GM19238 (cell line): ENCODE results near the gene NKX6-1.
A peak's percentile ranks its signal among the peaks of the same experiment; 100 is the strongest.

ENCODE experiments used
- DNase-seq: peaks from one replicate; pipeline ENCODE4 v3.0.0; 2011; ENCODE audit warnings: low spot score; ENCODE audit not compliant: insufficient read length

NKX6-1 gene

GRCh38 chr4:84498935-84499623 lies at the start of gene NKX6-1:
Gene NKX6-1 (minus strand): TSS chr4:84499292. CDS start chr4:84498228, 1,064 bp downstream.
- no peak for DNase-seq

- no peak for DNase-seq
Measured at GRCh38 chr4:84547211-84547610, 48.1 kb upstream of the NKX6-1 start.

DNA sequence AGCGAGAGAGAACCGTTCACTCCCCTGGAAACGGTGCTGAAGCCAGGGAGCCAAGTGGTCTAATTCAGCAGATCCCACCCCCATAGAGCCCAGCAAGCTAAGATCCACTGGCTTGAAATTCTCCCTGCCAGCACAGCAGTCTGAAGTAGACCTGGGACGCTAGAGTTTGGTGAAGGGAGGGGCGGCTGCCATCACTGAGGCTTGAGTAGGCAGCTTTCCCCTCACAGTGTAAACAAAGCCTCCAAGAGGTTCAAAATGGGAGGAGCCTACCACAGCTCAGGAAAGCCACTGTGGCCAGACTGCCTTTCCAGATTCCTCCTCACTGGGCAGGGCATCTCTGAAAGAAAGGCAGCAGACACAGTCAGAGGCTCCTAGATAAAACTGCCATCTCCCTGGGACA lies 46.0 kb upstream of the NKX6-1 start:
- no peak for DNase-seq

GRCh38 chr4:84535901-84536300 lies 36.8 kb upstream of the NKX6-1 start:
- DNase-seq, result no peak

DNA sequence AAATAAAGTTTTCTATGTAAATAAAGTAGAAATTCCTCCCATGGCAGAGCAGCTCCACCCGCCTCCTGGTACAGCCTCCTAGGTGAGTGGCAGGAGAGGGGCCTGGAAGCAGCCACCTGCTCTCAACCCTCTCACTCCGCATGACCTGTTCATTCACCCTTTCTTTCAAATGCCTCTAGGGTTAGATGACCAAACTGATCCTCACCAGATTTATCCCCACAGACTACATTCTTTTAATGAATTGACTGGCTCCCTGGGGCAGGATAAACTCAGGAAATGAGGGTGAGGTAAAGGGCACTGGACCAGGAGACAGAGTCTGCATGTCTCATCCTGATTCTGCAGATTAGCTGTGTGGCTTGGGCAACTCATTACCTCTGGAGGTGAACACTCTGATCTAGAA lies 32.6 kb upstream of the NKX6-1 start:
- no peak for DNase-seq

DNA sequence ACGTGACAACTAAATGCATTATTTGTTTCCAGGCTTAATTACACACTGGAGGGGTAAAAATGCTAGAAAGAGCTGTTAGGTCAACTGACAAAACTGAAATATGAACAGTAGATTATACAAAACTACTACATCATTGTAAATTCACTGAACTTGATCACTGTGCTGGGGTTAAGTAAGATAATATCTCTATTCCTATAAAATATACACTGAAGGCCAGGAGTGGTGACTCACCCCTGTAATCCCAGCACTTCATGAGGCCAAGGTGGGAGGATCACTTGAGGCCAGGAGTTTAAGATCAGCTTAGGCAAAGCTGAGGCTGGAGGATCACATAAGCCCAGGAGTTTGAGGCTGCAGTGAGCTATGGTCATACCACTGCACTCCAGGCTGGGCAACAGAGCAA lies 31.8 kb upstream of the NKX6-1 start:
- DNase-seq, result no peak

DNA sequence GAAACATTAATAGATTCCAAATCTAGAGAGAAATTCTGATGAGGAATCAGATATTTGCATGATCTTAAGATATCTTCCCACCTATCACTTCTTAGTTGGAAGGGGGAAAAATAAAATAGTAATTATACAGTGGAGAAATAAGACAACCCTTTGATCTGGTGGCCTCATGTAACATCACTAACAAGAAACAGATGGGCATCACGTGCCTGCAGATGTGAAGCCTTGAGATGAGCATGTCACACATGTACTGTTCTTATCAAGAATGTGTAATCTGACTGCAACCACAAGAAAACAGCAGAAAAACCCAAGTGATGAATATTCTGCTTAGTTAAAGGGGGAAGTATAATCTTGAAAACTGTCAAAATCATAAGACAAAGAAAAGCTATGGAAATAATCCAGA lies 31.4 kb upstream of the NKX6-1 start:
- DNase-seq, result no peak

GRCh38 chr4:84529169-84529751 lies 30.2 kb upstream of the NKX6-1 start:
- DNase-seq, result peak; percentile 1

- no peak for DNase-seq
Measured at GRCh38 chr4:84527391-84527790, 28.3 kb upstream of the NKX6-1 start.

GRCh38 chr4:84515075-84515474 lies 16.0 kb upstream of the NKX6-1 start:
- no peak for DNase-seq

DNA sequence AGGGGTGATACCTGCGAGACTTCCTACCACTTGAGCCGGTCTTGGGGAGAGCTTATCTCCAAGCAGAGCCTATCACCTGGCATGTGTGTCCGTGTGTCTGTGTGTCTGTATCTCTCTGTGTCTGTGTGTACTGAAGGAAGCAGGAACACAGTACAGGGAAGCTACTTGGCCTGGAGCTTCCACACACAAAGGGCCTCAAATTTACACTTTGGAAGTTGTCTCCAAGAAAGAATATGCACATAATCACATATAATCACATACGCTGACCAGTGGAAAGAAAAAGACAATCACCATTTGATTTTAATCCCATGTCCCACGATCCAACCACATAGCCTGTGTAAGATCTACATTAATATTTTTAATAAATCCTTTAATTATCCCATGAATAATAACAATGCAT lies 13.2 kb upstream of the NKX6-1 start:
- DNase-seq, result no peak

GRCh38 chr4:84511703-84512102 lies 12.6 kb upstream of the NKX6-1 start:
- DNase-seq, result no peak

DNA sequence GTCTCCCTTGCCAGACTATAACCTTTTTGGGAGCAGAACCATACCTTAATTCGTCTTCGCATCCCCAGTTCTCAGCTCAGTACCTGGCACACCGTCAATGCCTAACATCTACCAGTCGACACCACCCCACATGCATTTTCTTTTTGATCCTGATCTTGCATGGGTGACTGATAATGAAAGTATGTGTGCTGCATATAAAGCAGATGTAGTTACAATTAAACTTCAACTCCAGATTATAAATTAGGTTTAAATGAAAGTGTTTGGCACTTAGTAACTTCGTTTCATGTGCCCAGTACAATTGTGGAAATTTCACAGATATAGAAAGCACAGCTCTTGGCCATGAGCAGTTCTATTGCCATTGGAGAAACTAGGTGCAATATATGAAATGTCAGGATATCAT lies 8.8 kb upstream of the NKX6-1 start:
- DNase-seq, result no peak

DNA sequence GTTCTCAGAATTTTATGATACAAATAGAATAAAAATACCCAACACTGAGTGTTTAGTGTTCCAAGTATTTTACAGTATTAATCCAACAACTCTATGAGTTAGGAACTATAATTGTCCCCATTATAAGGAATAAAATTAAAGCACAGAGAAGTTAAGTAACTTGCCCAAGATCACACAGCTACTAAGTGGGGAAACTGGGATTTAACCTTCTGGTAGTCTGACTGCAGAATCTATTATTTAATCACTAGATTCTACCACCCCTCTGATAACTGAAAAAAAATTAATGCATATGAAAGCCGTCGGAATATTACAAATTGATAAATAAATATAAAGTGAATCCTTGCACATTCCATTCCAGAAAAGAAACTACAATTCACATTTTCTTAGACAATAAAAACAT lies 5.7 kb upstream of the NKX6-1 start:
- DNase-seq, result no peak

DNA sequence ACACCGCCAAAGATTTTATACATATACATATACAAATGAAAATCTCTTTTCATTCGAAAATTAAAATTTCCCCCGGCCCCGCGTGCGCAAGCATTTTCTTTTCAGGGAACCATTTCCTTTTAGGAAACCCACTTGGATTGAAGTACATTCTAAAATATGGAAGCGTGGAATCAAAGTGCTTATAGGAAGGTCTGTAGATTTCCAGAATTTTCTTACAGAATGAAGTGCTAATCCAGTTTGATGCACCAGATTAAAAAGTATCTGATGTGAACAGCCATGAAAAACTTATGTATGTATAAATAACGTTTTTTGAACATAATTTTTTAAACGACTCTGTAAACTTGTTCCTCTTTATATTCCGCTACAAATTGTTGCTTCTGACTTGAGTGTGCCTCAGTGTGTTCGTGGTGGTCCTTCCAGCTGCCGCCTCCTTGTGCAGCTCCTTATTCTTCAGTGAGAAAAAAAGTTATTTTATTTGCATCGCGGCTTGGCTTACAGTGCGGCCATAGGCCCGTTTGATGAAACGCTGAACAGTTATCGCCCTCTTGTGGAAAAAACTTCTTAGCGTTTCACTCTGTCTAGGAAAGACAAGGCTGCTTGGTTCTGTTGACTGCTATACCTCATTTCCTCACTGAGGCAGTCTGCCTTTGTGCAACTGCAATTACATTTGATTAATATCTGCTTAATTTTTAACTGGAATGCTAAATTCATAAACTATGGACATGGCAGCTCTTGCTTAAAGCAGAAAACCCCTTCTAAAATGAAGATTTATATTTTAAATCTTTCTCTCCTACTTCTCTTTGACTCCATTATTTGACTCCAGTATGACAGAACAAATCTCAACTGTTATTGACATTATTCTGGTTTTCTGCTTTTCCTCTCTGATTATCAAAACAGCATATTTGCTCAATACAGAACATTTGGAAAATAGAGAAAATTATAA lies 4.7 kb upstream of the NKX6-1 start:
- peak; percentile 35 for DNase-seq

DNA sequence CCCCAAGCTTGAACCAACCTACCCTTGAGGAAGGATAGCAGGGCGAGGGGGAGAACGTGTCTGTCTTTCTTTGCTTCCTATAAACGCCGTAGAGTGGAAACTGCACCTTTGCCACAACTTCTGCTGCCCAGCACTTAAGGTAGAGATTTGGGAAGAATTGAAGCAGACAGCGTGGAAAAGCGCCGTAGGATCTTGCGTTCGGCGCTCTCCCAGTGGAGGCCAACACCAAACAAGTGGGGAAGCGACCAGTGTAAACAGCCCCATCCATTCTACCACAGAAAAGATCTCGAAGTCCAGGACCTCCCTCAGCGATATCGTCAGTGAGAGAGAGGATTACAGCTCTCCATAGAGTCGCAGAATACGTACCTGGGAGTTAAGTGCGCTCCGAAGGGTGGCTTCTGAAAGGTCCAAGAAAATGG lies 3.9 kb upstream of the NKX6-1 start:
- DNase-seq, result no peak

DNA sequence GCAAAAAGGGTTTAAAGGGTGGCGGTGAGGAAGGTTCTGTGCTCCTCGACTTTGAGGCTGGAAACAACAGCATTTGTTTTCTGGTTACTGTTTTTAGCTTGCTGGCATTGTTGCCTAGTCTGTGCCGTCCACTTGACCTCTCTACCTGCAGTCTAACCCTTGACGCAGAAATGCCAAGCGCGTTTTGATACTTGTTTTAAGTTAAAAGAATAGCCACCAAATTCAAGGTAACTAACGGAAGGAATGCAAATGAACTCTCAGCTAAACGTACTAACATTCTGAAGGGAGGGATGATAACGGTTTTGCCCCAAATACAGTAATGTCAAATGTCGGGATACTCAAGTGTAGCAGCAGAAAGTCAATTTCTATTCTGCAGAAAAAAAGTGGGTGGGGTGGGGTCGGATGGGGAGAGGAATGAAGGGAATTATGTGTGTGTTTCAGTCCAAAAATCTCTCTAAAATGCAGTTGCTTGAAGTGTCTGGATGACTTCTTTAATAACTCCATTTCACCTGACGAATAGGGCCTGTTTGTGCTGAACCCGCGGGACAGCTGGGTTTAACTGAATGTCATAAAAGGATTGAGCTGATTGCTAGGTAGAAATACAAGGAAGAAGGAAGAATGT lies 3.4 kb upstream of the NKX6-1 start:
- no peak for DNase-seq

DNA sequence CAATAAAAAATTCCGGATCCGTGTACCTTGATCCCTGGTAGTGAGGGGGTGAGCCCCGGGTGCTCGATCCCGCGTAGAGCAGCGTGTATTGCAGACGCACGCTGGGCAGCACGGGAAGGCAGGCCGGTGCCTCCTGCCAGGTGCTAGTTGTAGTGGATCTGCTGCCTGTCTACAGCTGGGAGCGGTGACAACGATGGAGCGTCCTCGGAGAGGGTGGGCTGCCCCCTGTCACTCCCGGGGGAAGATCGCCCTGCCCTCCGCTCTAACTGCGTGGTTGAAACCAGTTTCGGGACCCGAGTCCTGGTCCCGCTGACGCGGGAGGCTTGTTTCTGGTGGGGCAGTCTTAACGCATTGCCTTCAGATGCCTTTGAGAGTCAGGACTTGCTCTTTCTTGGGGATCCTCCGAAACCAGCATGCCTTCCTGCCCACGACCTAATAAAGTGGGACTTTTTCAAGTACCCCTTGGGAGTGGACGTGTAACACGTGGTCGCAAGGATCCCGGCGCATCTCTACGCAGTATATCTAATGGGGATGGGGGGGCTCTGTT lies 2.7 kb upstream of the NKX6-1 start:
- DNase-seq, result no peak

GRCh38 chr4:84501202-84501503 lies 2.1 kb upstream of the NKX6-1 start:
- no peak for DNase-seq

DNA sequence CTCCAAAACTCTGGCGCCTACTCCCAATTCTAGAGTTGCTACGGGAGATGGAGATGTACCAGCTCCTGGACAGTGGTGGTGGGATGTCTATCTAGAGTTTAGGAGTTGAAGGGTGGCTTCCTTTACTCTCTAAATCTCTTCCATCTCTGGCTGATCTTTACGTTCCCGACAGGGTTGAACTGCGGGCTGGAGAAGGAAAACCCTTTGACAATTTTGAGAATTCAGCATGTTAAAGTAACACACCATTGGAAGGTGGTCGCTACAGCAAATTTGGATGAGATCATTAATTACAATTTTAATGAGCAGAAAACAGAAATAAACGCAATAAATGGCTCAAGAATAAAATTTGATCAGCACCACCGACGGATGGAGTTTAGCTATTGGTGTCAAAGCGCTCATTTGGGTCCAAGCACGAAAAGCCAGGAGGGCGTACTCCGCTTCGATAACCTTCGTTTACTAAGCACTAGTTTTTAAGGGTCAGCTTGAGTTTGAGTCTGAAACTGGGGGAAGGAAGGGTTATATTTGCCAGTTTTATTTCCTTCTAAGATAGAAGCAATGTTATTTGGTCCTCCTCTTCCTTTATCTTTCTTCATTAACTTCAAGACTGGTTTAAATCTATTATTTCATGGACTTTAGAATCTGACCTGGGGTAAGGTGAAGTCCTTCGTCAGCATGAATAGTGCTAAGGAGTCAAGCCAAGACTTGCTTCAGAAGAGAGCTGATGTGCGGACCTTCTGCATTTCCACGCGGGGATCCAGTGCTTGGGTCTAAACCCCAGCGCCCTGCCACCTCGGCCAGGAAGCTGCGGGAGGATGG lies 1.5 kb upstream of the NKX6-1 start:
- DNase-seq, result no peak

DNA sequence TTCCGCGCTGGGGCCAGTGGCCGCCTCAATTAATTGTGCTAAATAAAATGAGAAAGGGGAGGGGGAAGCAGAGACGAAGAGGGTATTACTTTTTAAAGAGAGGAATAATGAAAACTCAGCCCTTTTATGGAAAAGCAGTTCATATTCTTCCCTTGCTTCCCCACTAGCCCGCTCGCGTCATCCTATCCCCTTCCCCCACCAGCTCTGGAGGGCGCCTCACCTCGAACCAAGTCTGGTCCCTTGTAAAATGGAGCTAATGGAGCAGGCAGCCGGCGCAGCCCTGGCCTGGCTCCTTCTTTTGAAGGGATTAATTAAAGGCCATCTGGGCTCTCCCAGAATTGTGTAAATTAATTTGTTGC lies 511 bp upstream of the NKX6-1 start:
- DNase-seq, result no peak
